ENCODE data around the gene OR2D3. TPM values are rescaled to one million over a fixed set of nuclear protein-coding genes. Genes with fewer than 3 reads are reported as not detected.

The OR2D3 gene
- total and polyA plus RNA-seq, 2 of the 13 experiments (the other 11 are each of a cell fraction or from before 2014, with no cell fraction given) = not detected

GRCh38 chr11:6931146-6931713 lies 10.4 kb downstream of the OR2D3 start:
- 29% methylated on average over 2 of the region's 3 CpGs for WGBS (ENCODE audit: low lambda C conversion rate)
- in situ Hi-C loops (cut with HindIII; ENCODE audit: extremely low pct_ligation_motif_present, low pct_unique_long_range_greater_than_20kb) (no loop called here), intact Hi-C loops (cut with micrococcal nuclease; ENCODE audit: unreplicated experiment) (no loop called here)
- H3K36me3 ChIP-seq (replicated peaks in 1 of 2; ENCODE audit: control insufficient read depth in 1 of 2, insufficient read depth in 2 of 2, low read length in 2 of 2) = no peaks in the 10 kb centered on the region
- no peaks in the 10 kb centered on the region for H3K4me1 ChIP-seq (ENCODE audit: insufficient read depth, low read length)
- no peak overlapping the region for H3K9ac ChIP-seq (ENCODE audit: insufficient read depth, low read depth, low read length)
- FAIRE-seq (no peak), ATAC-seq (no peak), DNase-seq (ENCODE audit: low spot score) (no peak)
- POLR2A ChIA-PET = no interaction called here
- peaks cover 0 to 16% of the 10 kb centered on the region in 2 experiments; a peak in 3 of 5 replicates for H3K27me3 ChIP-seq (ENCODE audit: control insufficient read depth in 1 of 2, insufficient read depth in 2 of 2, low read length in 2 of 2)
- CTCF ChIA-PET (ENCODE audit: low intra/inter-chr PET ratio, low total read pairs) = no interaction called here
- no peaks in the 10 kb centered on the region for H3K9me3 ChIP-seq (ENCODE audit: low read length)
- no TSS peak for BruUV-seq (replicated peaks)
- H3K79me2 ChIP-seq (ENCODE audit: insufficient read depth, low read length) = no peaks in the 10 kb centered on the region
- H4K20me1 ChIP-seq (ENCODE audit: insufficient read depth, low read length) = no peaks in the 10 kb centered on the region
- H3K4me2 ChIP-seq (ENCODE audit: low read depth, low read length) = no peak overlapping the region
- TF ChIP-seq CEBPB (IDR thresholded peaks at IDR 0.05; ENCODE audit: borderline replicate concordance, low read depth, low read length) = peak; percentile 71
- TF ChIP-seq HNF1A (IDR thresholded peaks at IDR 0.05; ENCODE audit: low read depth) = no peak
- TF ChIP-seq HNF1A (CRISPR knock-in tag; IDR thresholded peaks at IDR 0.05; ENCODE audit: borderline replicate concordance) = no peak
- H3K4me3 ChIP-seq (replicated peaks in 1 of 3; ENCODE audit: insufficient read depth in 1 of 3, low read depth in 2 of 3, low read length in 3 of 3) = no peak overlapping the region
- no peak overlapping the region for H2AFZ ChIP-seq (ENCODE audit: low read length)
- no peak overlapping the region for H3K27ac ChIP-seq (ENCODE audit: extremely low read length, insufficient read depth, low read length)

GRCh38 chr11:6932145-6932544 lies 11.3 kb downstream of the OR2D3 start:
- Histone ChIP-seq H3K9ac (ENCODE audit: insufficient read depth, low read depth, low read length) (no peak overlapping the region), H3K9me3 (ENCODE audit: low read length) (no peaks in the 10 kb centered on the region), H4K20me1 (ENCODE audit: insufficient read depth, low read length) (no peaks in the 10 kb centered on the region), H3K4me2 (ENCODE audit: low read depth, low read length) (no peak overlapping the region), H2AFZ (ENCODE audit: low read length) (no peak overlapping the region), H3K79me2 (ENCODE audit: insufficient read depth, low read length) (no peaks in the 10 kb centered on the region), H3K27ac (ENCODE audit: extremely low read length, insufficient read depth, low read length) (no peak overlapping the region), H3K36me3 (replicated peaks in 1 of 2; ENCODE audit: control insufficient read depth in 1 of 2, insufficient read depth in 2 of 2, low read length in 2 of 2) (no peaks in the 10 kb centered on the region), H3K4me3 (replicated peaks in 1 of 3; ENCODE audit: insufficient read depth in 1 of 3, low read depth in 2 of 3, low read length in 3 of 3) (no peak overlapping the region), H3K27me3 (ENCODE audit: control insufficient read depth in 1 of 2, insufficient read depth in 2 of 2, low read length in 2 of 2) (peaks cover 0 to 7% of the 10 kb centered on the region in 2 experiments; a peak in 3 of 5 replicates), H3K4me1 (ENCODE audit: insufficient read depth, low read length) (no peaks in the 10 kb centered on the region)
- FAIRE-seq (no peak), DNase-seq (ENCODE audit: low spot score) (no peak), ATAC-seq (no peak)
- intact Hi-C loops (cut with micrococcal nuclease; ENCODE audit: unreplicated experiment) (no loop called here), in situ Hi-C loops (cut with HindIII; ENCODE audit: extremely low pct_ligation_motif_present, low pct_unique_long_range_greater_than_20kb) (no loop called here)
- 3% methylated on average over 7 of the region's 7 CpGs for WGBS (ENCODE audit: low lambda C conversion rate)
- CTCF ChIA-PET (ENCODE audit: low intra/inter-chr PET ratio, low total read pairs) = no interaction called here
- TF ChIP-seq HNRNPUL1 (IDR thresholded peaks at IDR 0.05; ENCODE audit: low read depth, low read length) (no peak), ZNF44 (CRISPR knock-in tag; IDR thresholded peaks at IDR 0.05) (no peak), POLR2AphosphoS2 (IDR thresholded peaks at IDR 0.05; ENCODE audit: low read depth, low read length) (no peak), ASH2L (IDR thresholded peaks at IDR 0.05; ENCODE audit: insufficient read length, low read depth, low read length) (no peak), CEBPG (CRISPR knock-in tag; IDR thresholded peaks at IDR 0.05) (no peak), RORA (CRISPR knock-in tag; IDR thresholded peaks at IDR 0.05) (no peak), MYPOP (CRISPR knock-in tag; IDR thresholded peaks at IDR 0.05) (no peak), ZNF7 (CRISPR knock-in tag; IDR thresholded peaks at IDR 0.05) (no peak)
- BruUV-seq (replicated peaks) = no TSS peak
- POLR2A ChIA-PET = no interaction called here
